ENCODE measurements around the gene SYAP1. TPM values are rescaled to one million over a fixed set of nuclear protein-coding genes. Genes with fewer than 3 reads are reported as not detected.

The SYAP1 gene
- total RNA-seq, 1 donor from 2014 or later, result 39.7 TPM

DNA sequence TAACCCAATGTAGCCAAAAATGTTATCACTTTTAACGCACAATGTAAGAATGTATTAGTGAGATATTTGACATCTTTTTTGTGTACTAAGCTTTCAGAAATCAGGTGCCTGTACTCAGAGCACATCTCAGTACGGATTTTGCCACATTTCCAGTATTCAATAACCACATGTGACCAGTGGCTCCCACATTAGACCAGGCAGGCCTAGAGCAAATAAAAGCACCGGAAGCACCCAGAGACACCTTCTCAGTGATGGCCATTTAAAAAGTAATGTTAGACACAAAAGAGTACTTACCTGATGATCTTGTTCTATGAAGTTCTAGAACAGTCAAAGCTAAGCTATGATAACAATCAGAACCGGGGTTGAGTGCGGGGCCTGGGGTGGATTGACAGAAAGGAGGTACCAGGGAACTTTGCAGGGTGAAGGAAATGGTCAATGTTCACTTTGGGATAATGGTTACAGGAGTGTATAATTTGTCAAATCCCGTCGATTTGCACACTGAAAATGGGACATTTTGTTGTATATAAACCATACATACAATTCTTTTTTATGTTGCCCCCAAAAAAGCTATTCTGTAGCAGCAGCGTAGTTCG is 8.1 kb upstream of the SYAP1 start:
- no peaks in the 10 kb centered on the region for H3K27me3 ChIP-seq
- no peak overlapping the region for H3K27ac ChIP-seq
- peak overlapping the region; percentile 92 for H3K4me2 ChIP-seq
- Mint-ChIP-seq H3K4me3 (peak overlapping the region; percentile 87), H3K27ac (peak overlapping the region; percentile 81), H3K36me3 (peaks cover 13% of the 10 kb centered on the region), H3K4me1 (peaks cover 28% of the 10 kb centered on the region), H3K9me3 (peaks cover 2% of the 10 kb centered on the region), H3K27me3 (ENCODE audit: insufficient read depth, low read depth) (peaks cover 16% of the 10 kb centered on the region)
- H3K79me2 ChIP-seq (ENCODE audit: low read depth), result peaks cover 67% of the 10 kb centered on the region
- TF ChIP-seq EZH2 (IDR thresholded peaks at IDR 0.05), result no peak
- TF ChIP-seq, protein P1, sequence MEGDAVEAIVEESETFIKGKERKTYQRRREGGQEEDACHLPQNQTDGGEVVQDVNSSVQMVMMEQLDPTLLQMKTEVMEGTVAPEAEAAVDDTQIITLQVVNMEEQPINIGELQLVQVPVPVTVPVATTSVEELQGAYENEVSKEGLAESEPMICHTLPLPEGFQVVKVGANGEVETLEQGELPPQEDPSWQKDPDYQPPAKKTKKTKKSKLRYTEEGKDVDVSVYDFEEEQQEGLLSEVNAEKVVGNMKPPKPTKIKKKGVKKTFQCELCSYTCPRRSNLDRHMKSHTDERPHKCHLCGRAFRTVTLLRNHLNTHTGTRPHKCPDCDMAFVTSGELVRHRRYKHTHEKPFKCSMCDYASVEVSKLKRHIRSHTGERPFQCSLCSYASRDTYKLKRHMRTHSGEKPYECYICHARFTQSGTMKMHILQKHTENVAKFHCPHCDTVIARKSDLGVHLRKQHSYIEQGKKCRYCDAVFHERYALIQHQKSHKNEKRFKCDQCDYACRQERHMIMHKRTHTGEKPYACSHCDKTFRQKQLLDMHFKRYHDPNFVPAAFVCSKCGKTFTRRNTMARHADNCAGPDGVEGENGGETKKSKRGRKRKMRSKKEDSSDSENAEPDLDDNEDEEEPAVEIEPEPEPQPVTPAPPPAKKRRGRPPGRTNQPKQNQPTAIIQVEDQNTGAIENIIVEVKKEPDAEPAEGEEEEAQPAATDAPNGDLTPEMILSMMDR (IDR thresholded peaks at IDR 0.05), result no peak
- TF ChIP-seq EZH2phosphoT487 (IDR thresholded peaks at IDR 0.05), result no peak
- peaks cover 6% of the 10 kb centered on the region for H3F3A ChIP-seq (ENCODE audit: low read depth)
- H2AFZ ChIP-seq (replicated peaks), result peak overlapping the region; percentile 98
- H3K36me3 ChIP-seq, result peaks cover 6% of the 10 kb centered on the region
- peak overlapping the region; percentile 92 for H3K4me3 ChIP-seq
- peaks cover 18% of the 10 kb centered on the region for H3K4me1 ChIP-seq
- no peaks in the 10 kb centered on the region for H3K9me3 ChIP-seq (ENCODE audit: low read depth)
- no peak for DNase-seq (ENCODE audit: low spot score)
- H3K9ac ChIP-seq, result peak overlapping the region; percentile 85
- H4K20me1 ChIP-seq (ENCODE audit: low read depth), result no peaks in the 10 kb centered on the region

DNA sequence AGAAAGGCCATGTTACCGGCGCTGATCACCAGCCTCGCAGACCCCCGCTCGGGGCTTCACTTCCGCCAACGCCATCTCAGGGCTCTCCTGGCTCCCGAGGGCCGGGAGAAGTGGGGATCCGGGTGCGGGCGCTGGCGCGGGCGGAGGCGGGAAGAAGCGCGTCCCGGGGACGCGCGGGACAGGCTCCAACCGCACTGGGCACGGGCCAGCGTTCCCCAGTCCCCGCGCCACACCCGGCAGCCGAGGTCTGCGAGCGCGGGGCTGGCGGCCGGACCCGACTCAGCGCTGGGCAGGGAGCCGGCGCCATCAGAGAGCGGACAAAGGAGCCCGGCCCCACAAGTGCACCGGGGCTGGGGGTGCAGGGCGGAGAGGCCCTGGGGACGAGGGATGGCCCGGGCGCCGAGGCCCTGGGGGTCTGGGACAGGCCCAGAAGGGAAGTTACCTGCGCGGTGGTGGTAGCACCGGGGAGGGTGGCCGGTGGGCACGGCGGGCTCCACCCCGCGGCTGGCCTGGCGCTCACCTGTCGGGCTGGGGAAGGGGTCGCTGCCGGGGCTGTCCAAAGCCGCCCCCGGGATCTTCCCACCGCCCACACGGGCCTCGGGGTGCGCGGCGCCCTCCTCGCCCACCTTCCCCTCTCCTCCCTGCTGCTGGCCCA is 7.4 kb upstream of the SYAP1 start:
- Histone ChIP-seq H3K79me2 (ENCODE audit: low read depth) (peaks cover 63% of the 10 kb centered on the region), H3K4me3 (peak overlapping the region; percentile 92), H3K9me3 (ENCODE audit: low read depth) (no peaks in the 10 kb centered on the region), H3K27ac (peak overlapping the region; percentile 81), H2AFZ (replicated peaks) (peak overlapping the region; percentile 98), H3K9ac (peak overlapping the region; percentile 85), H3K36me3 (peaks cover 5% of the 10 kb centered on the region), H3K4me1 (peaks cover 18% of the 10 kb centered on the region), H3K4me2 (peak overlapping the region; percentile 92), H4K20me1 (ENCODE audit: low read depth) (no peaks in the 10 kb centered on the region), H3K27me3 (no peaks in the 10 kb centered on the region), H3F3A (ENCODE audit: low read depth) (peaks cover 6% of the 10 kb centered on the region)
- Mint-ChIP-seq H3K27me3 (ENCODE audit: insufficient read depth, low read depth) (peaks cover 14% of the 10 kb centered on the region), H3K4me1 (peaks cover 28% of the 10 kb centered on the region), H3K36me3 (peaks cover 12% of the 10 kb centered on the region), H3K4me3 (peak overlapping the region; percentile 94), H3K9me3 (peaks cover 2% of the 10 kb centered on the region), H3K27ac (peak overlapping the region; percentile 99)
- DNase-seq (ENCODE audit: low spot score), result peak; percentile 73
- TF ChIP-seq EZH2phosphoT487 (IDR thresholded peaks at IDR 0.05), result no peak
- TF ChIP-seq EZH2 (IDR thresholded peaks at IDR 0.05), result no peak
- TF ChIP-seq, protein P1 (IDR thresholded peaks at IDR 0.05), result no peak

DNA sequence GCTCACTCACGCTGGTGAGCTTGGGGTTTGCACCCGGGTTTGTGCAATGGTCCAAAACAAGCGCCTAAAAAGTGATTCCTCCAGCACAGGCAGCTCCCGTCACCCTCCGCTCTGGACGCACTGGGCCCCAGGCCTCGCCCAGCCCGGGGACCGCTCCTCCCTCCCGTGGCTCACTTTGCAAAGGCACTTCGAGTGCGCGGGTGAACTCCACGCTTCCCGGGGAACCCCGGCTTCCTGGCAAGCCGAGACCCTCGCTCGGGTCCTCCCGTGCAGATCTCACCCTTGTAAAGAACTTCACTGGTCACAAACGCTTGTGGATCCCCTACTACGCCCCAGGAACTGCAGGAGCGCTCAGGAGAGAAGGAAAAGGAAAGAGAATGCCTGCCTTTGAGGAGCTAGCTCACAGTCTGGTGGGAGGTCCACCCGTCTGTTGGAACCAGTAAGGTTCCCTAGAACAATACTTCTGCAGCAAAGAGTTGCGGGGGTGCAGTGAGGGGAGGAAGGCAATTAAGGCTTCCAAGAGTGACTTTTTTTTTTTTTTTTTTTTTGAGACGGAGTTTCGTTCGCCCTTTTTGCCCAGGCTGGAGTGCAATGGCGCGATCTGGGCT is 6.8 kb upstream of the SYAP1 start, which contains the start of gene CTPS2:
CTPS2 (minus strand) TSS at position 122 of the 608 bp plus-strand sequence. CDS start 9,767 bp downstream, outside the sequence.
- H3K4me2 ChIP-seq, result peak within 1 kb of the TSS; percentile 92
- H3K4me3 ChIP-seq, result peak within 1 kb of the TSS; percentile 92
- peak within 1 kb of the TSS; percentile 85 for H3K9ac ChIP-seq
- H3K36me3 ChIP-seq, result no peaks in the 10 kb centered on the region
- peak within 1 kb of the TSS; percentile 81 for H3K27ac ChIP-seq
- H2AFZ ChIP-seq (replicated peaks), result peak within 1 kb of the TSS; percentile 98
- Mint-ChIP-seq H3K27me3 (ENCODE audit: insufficient read depth, low read depth) (peaks cover 14% of the 10 kb centered on the region), H3K4me1 (peaks cover 28% of the 10 kb centered on the region), H3K36me3 (peaks cover 7% of the 10 kb centered on the region), H3K27ac (peak within 1 kb of the TSS; percentile 99), H3K9me3 (peaks cover 2% of the 10 kb centered on the region), H3K4me3 (peak within 1 kb of the TSS; percentile 94)
- peaks cover 6% of the 10 kb centered on the region for H3F3A ChIP-seq (ENCODE audit: low read depth)
- no peaks in the 10 kb centered on the region for H3K9me3 ChIP-seq (ENCODE audit: low read depth)
- DNase-seq (ENCODE audit: low spot score), result peak; percentile 79
- peaks cover 18% of the 10 kb centered on the region for H3K4me1 ChIP-seq
- H3K79me2 ChIP-seq (ENCODE audit: low read depth), result peaks cover 59% of the 10 kb centered on the region
- no peaks in the 10 kb centered on the region for H3K27me3 ChIP-seq
- peak; percentile 59 for TF ChIP-seq EZH2 (IDR thresholded peaks at IDR 0.05)
- TF ChIP-seq, protein P1 (IDR thresholded peaks at IDR 0.05), result no peak
- no peaks in the 10 kb centered on the region for H4K20me1 ChIP-seq (ENCODE audit: low read depth)

Data from neural progenitor cell (in vitro differentiated cells).